Keratinocyte (primary cell): Measurements from ENCODE around the gene SAMD11.

Experiments used
- EZH2 ChIP-seq: IDR thresholded peaks from one replicate; pipeline ENCODE4 v1.6.1; 2012; ENCODE audit warnings: inconsistent platforms, mild to moderate bottlenecking, low read length, moderate library complexity
- TF ChIP-seq, protein P1 (sequence below), 3 experiments: IDR thresholded peaks in 1 of 3; conservative IDR thresholded peaks in 1 of 3; optimal IDR thresholded peaks in 1 of 3; 2 replicates in 2 of 3; 3 replicates in 1 of 3; pipeline versions ENCODE3 to v1.5.1; 2011; ENCODE audit warnings: low read length in 3 of 3, mild to moderate bottlenecking in 3 of 3, moderate library complexity in 2 of 3, control low read depth in 1 of 3, inconsistent platforms in 1 of 3; ENCODE audit not compliant: insufficient read depth in 2 of 3; ENCODE audit errors: extremely low read depth in 1 of 3

DNA sequence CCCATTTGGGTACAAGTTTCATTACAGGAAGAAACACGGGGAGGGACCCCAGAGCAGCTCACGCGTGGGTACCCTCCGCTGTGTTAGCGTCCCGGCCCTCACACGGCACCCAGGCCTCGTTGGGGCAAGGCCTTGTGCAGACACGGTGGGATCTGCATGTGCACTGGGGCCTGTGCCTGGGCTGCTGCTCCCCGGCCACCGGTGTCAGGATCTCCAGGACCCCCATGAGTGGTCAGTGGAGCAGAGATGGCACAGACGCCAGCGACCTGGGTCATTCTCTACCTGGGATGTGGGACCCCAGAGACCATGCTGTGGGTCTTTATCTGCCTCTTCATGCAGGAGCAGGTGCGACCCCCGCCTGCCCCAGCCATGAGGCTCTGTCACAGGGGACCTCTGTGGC lies 5.4 kb upstream of the SAMD11 start:
- TF ChIP-seq, protein P1, sequence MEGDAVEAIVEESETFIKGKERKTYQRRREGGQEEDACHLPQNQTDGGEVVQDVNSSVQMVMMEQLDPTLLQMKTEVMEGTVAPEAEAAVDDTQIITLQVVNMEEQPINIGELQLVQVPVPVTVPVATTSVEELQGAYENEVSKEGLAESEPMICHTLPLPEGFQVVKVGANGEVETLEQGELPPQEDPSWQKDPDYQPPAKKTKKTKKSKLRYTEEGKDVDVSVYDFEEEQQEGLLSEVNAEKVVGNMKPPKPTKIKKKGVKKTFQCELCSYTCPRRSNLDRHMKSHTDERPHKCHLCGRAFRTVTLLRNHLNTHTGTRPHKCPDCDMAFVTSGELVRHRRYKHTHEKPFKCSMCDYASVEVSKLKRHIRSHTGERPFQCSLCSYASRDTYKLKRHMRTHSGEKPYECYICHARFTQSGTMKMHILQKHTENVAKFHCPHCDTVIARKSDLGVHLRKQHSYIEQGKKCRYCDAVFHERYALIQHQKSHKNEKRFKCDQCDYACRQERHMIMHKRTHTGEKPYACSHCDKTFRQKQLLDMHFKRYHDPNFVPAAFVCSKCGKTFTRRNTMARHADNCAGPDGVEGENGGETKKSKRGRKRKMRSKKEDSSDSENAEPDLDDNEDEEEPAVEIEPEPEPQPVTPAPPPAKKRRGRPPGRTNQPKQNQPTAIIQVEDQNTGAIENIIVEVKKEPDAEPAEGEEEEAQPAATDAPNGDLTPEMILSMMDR (optimal IDR thresholded peaks at IDR 0.05 in 1 of 3, IDR thresholded peaks at IDR 0.05 in 1 of 3, conservative IDR thresholded peaks at IDR 0.05 in 1 of 3; ENCODE audit: extremely low read depth in 1 of 3, insufficient read depth in 2 of 3, low read length in 3 of 3) = no peak
- no peak for TF ChIP-seq EZH2
